ENCODE data around the gene OSTN. TPM values are rescaled to one million over a fixed set of nuclear protein-coding genes. Genes with fewer than 3 reads are reported as not detected.

The OSTN gene
- polyA plus RNA-seq, 4 donors: 0.01 TPM; not detected in 3

Other genes starting within 250 kb of the OSTN start
- 10 to 100 TPM; 18.6 to 71.5 (median 26.6) TPM for gene CCDC50, start 130.2 kb downstream of the OSTN start, polyA plus RNA-seq
- gene UTS2B, start 131.3 kb downstream of the OSTN start, polyA plus RNA-seq: under 1 TPM in 2 of 4 donors, not detected in 2; 0.09 to 0.22 TPM